ENCODE measurements around the gene C11orf97. TPM values are rescaled to one million over a fixed set of nuclear protein-coding genes. Genes with fewer than 3 reads are reported as not detected.

The C11orf97 gene
- total RNA-seq, 1 experiment from 2014 or later: not detected

DNA sequence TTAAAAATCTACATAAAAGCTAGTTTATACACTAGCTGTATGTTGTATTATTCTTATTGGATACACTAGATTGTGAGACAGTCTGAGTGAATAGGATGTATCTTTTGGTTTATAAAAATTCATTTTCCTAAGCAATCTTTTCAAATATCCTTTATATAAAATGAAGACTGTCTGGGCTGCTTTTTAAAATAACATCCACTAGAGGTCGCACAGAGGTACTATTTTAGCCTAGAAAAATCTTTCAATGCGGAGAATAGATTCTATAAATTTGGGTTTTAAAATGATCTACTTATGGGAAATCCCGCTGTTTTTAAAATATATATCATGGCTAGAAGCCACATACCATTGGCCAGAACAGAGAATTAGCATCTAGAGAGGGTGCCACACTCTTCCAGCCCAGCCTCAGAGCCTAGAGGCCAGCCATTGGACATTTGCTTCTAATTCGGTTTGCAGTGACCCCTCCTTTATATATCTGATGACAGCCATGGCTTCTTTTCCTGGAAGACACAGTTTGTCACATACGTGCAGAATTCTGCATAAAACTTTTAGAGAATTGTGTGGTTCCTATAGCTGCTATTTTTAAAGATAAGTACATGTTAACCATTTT is 7.3 kb downstream of the C11orf97 start:
- intact Hi-C loops (cut with micrococcal nuclease): loop anchor here (2.0 to 10.0 kb wide), 2 partner anchors 377 to 1905 kb away; no protein-coding TSS in a partner anchor
- no peaks in the 10 kb centered on the region for H3K27me3 ChIP-seq (ENCODE audit: insufficient read depth, low read length)
- H3K9me2 ChIP-seq (ENCODE audit: insufficient read depth): no peaks in the 10 kb centered on the region
- no peaks in the 10 kb centered on the region for H4K20me1 ChIP-seq (ENCODE audit: insufficient read depth)
- no peaks in the 10 kb centered on the region for H3K9me3 ChIP-seq (ENCODE audit: control insufficient read depth in 1 of 2, insufficient read depth in 1 of 2, low read depth in 1 of 2, low read length in 2 of 2)
- H2AFZ ChIP-seq (ENCODE audit: low read depth, low read length, poor library complexity, severe bottlenecking): peak overlapping the region; percentile 67
- no peak overlapping the region for H3K9ac ChIP-seq (ENCODE audit: low read length)
- H3K4me1 ChIP-seq (ENCODE audit: control insufficient read depth in 1 of 2, insufficient read depth in 2 of 2, low read length in 2 of 2): no peaks in the 10 kb centered on the region
- CTCF ChIA-PET: no interaction called here
- ATAC-seq (peak; percentile 75), DNase-seq (ENCODE audit: low read depth, low spot score) (peak; percentile 19)
- no TSS peak for BruUV-seq (replicated peaks)
- POLR2A ChIA-PET: no interaction called here
- RAD21 ChIA-PET (ENCODE audit: low non-redundant PET in 1 of 2, low total read pairs in 2 of 2, uncharacterized antibody in 2 of 2, unreplicated experiment in 2 of 2): interaction anchor here in 1 of 2 experiments (1.0 kb wide), 1 partner anchor 104 kb away, joined by 3 read pairs; no protein-coding TSS in a partner anchor
- H3K4me3 ChIP-seq (replicated peaks in 1 of 2; ENCODE audit: low read depth in 1 of 2, low read length in 2 of 2): no peak overlapping the region
- H3K4me2 ChIP-seq (ENCODE audit: low read length): no peak overlapping the region
- no peak for TF ChIP-seq ZFX (IDR thresholded peaks at IDR 0.05)
- no peak for TF ChIP-seq SRF (IDR thresholded peaks at IDR 0.05; ENCODE audit: low read depth)
- no peak for TF ChIP-seq ATF3 (IDR thresholded peaks at IDR 0.05)
- no peak for TF ChIP-seq EGR1 (IDR thresholded peaks at IDR 0.05; ENCODE audit: low read depth)
- TF ChIP-seq ELF1 (IDR thresholded peaks at IDR 0.05; ENCODE audit: borderline replicate concordance, low read depth): no peak
- TF ChIP-seq CBX3 (IDR thresholded peaks at IDR 0.05; ENCODE audit: low read depth): no peak
- TF ChIP-seq CEBPB (IDR thresholded peaks at IDR 0.05; ENCODE audit: low read depth): no peak
- TF ChIP-seq JUND (IDR thresholded peaks at IDR 0.05): no peak
- TF ChIP-seq YY1 (IDR thresholded peaks at IDR 0.05; ENCODE audit: extremely low read depth, insufficient replicate concordance, low read depth, low read length): no peak
- peak; percentile 66 for TF ChIP-seq RAD21 (IDR thresholded peaks at IDR 0.05; ENCODE audit: low read depth)
- TF ChIP-seq EZH2 (IDR thresholded peaks at IDR 0.05): no peak
- TF ChIP-seq CTCF (IDR thresholded peaks at IDR 0.05 in 2 of 3, conservative IDR thresholded peaks at IDR 0.05 in 1 of 3; ENCODE audit: borderline replicate concordance in 1 of 3, insufficient read depth in 1 of 3, low read depth in 2 of 3, low read length in 2 of 3): peak; percentile 53 to 73 (median 61); a peak in 5 of 6 replicates
- no peak for TF ChIP-seq TCF7L2 (IDR thresholded peaks at IDR 0.05; ENCODE audit: borderline replicate concordance, extremely low read depth, insufficient read depth, insufficient read length)
- TF ChIP-seq POLR2A (IDR thresholded peaks at IDR 0.05; ENCODE audit: borderline replicate concordance, extremely low read depth, insufficient read depth, insufficient read length): no peak
- TF ChIP-seq POLR2AphosphoS5 (IDR thresholded peaks at IDR 0.05; ENCODE audit: low read depth, low read length): no peak
- H3K79me2 ChIP-seq (ENCODE audit: insufficient read depth, low read length): no peaks in the 10 kb centered on the region
- H3K27ac ChIP-seq (ENCODE audit: low read depth, low read length): no peak overlapping the region
- H3K36me3 ChIP-seq (ENCODE audit: control insufficient read depth in 1 of 2, insufficient read depth in 2 of 2, low read length in 2 of 2): no peaks in the 10 kb centered on the region

All from HCT116 (cell line).